GM21529 (cell line): ENCODE results near the gene RPS25.
"Not testable (repeated sequence)": the region's sequence is repeated elsewhere in the genome, so short reads cannot be mapped to it uniquely, and the experiment has no call there.

Source experiments
- ATAC-seq: cut with Tn5 transposase; IDR thresholded peaks from one replicate; pipeline ENCODE4 v1.9.1; 2021; ENCODE audit not compliant: unreplicated experiment

The RPS25 gene

DNA sequence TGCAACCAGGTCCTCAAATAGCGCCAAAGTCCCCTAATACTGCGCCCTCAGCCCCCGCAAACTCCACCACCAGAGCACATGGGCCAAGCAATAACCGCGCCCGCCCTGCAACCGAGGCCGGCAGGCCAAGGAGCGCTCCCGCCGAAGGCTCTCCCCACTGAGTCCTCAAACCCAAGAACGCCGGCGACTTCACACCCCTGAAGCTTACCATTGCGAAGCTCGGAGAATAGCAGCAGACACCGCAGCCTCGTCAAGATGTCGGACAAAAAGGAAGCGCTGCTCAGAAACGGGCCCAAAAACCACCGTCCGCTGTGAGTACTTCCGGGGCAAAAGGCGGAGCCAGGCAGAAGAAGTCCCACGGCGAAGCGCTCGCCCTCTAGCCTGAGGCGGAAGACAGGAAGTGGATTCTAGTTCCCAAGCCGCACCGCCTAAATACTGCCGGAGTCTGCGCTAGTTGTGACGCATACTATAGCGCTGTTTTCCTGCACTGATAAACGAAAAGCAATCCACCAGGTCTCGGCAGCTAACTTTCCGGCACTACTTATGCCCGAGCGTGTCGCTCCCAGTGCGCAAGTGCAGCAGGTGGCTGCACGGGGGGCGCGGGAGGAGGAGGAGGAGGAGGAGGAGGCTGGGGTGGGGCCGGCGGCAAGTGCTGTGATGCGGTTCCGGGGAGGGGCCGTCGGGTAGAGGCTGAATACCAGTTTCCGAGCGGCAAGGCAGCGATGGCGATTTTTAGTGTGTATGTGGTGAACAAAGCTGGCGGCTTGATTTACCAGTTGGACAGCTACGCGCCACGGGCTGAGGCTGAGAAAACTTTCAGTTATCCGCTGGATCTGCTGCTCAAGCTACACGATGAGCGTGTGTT lies at the start of gene RPS25, which contains the start of gene TRAPPC4:
Gene RPS25, minus strand, starts transcription at position 270 of the 865 bp plus-strand sequence. Its CDS starts 59 bp downstream, at position 211.
Gene TRAPPC4, plus strand, starts transcription at position 693 of the 865 bp plus-strand sequence. Its CDS starts 30 bp downstream, at position 723.
- peak; percentile 83 for ATAC-seq

DNA sequence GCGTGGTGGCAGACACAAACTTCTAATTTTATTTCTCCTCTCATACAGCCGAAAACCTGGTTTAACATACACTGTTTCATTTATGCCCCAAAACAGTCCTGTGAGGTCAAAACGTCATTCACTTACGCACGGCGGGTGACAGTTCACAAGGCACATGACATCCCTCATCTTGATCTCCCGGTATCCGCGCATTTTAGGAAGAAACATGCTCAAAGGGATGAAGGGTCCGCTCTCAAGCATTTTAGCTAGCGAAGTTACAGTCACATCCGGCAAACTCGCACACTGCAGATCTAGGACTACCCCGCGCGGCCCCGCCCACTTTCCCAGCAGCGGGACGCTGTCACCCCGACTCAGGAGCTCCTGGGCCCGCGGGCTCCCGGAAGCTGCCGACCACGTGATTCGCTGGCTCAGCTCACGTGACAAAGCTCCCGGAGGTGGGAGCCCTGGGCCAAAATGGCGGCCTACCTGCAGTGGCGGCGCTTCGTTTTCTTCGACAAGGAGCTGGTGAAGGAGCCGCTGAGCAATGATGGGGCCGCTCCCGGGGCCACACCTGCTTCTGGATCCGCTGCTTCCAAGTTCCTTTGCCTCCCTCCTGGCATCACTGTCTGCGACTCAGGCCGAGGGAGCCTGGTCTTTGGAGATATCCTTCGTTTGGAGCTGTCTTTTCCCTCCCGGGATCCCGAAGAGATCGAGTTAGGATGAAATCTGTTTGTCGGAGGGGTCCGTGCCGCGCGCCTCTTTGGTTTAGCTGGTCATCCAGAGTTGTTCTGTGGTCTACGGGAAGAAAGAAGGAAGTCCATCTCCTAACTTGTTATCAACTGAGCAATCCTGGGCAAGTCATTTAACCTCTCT lies 49.5 kb upstream of the RPS25 start, which contains the start of gene VPS11:
Gene VPS11, plus strand, starts transcription at position 448 of the 852 bp plus-strand sequence. Its CDS starts 6 bp downstream, at position 454.
- ATAC-seq, result peak; percentile 94

- no peak for ATAC-seq
These were observed 47.2 kb upstream of the RPS25 start for GRCh38 chr11:119065369-119065768.

- no peak for ATAC-seq
These were observed 44.6 kb upstream of the RPS25 start for GRCh38 chr11:119062779-119063178.

- ATAC-seq, result no peak
These were observed 43.1 kb upstream of the RPS25 start for GRCh38 chr11:119061256-119061655.

DNA sequence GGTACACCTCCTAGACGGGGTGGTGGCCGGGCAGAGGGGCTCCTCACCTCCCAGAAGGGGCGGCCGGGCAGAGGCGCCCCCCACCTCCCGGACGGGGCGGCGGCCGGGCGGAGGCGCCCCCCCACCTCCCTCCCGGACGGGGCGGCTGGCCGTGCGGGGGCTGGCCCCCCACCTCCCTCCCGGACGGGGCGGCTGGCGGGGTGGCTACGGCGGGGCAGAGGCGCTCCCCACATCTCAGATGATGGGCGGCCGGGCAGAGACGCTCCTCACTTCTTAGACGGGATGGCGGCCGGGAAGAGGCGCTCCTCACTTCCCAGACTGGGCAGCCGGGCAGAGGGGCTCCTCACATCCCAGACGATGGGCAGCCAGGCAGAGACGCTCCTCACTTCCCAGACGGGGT lies 41.0 kb upstream of the RPS25 start:
- ATAC-seq, result not testable (repeated sequence)

- peak; percentile 91 for ATAC-seq
These were observed 39.0 kb upstream of the RPS25 start, which contains the start of gene HYOU1 for GRCh38 chr11:119057000-119057769. Gene HYOU1 (minus strand): TSS chr11:119057205. CDS start chr11:119056160, 1,045 bp downstream.

GRCh38 chr11:119056421-119056999 lies 38.4 kb upstream of the RPS25 start:
- ATAC-seq, result peak; percentile 7

GRCh38 chr11:119055901-119056300 lies 37.8 kb upstream of the RPS25 start:
- ATAC-seq, result no peak

DNA sequence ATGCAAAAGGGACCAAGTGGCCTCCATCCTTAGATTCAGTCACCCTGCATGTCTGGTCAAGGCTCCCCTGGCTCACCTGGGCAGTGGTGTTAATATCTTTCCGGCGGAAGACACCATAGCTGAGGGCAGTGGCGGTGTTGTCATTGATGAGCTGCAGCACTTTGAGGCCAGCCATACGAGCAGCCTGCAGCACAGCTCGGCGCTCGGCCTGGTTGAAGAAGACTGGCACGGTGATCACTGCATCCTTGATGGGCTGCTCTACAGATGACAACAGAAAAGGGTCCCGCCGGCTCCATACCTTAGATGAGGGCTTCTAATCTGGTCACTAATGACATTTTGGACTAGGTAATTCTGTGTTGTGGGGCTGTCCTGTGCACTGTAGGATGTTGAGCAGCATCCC lies 36.3 kb upstream of the RPS25 start:
- no peak for ATAC-seq

- peak; percentile 11 for ATAC-seq
These were observed 34.1 kb upstream of the RPS25 start for GRCh38 chr11:119052163-119052814.

GRCh38 chr11:119051440-119052162 lies 33.5 kb upstream of the RPS25 start:
- peak; percentile 54 for ATAC-seq

- ATAC-seq, result no peak
These were observed 30.9 kb upstream of the RPS25 start for GRCh38 chr11:119049081-119049480.

DNA sequence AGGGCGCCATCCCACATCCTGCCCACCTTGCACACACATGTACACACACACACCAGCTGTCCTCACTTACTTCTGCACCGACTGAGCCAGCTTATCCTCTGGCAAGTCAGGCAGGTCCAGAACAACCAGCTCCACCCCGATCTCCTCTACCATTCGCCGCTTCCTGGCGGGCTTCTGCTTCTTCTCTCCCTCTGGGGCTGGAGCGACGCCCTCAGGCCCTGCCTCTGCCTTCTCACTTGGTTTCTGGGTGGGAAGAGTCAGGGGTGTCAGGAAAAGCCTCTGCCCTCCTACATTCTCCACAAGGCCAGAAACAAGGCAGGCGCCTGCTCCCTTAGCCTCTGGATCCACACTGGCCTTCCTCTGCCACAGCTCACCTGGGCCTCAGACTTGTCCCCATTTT lies 30.5 kb upstream of the RPS25 start:
- ATAC-seq, result no peak

DNA sequence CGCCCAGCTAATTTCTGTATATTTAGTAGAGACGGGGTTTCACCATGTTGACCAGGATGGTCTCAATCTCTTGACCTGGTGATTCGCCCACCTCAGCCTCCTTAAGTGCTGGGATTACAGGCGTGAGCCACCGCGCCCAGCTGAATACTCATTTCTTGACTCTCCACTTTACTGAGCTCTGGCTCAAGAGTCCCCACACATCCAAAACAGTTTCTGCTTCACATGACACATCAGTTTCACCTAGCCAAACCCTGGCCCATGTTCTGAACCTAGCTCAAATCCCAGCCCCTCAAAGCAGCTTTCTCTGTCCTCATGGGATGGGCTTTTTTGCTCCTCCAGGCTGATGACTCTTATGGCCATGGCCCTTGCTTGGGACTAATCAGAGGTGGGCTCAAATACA lies 29.1 kb upstream of the RPS25 start:
- no peak for ATAC-seq

DNA sequence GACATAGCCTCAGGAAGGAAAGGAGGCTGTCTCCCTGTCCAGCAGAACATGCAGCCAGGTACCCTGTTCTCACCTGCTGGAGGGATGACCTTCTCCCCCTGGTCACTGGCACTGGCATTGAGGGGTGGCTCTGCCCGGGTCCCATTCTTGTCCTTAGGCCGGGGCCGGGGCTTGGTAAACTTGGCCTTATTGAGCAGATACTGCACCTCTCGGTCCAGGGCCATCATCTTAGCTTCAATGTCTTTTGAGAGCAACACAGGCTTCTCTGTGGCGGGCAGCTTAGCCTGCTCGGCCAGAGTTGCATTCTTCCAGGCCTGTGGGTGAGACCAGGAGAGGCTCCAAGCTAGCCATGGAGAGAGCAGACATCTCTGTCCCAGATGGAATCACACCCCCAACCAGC lies 28.3 kb upstream of the RPS25 start:
- no peak for ATAC-seq

DNA sequence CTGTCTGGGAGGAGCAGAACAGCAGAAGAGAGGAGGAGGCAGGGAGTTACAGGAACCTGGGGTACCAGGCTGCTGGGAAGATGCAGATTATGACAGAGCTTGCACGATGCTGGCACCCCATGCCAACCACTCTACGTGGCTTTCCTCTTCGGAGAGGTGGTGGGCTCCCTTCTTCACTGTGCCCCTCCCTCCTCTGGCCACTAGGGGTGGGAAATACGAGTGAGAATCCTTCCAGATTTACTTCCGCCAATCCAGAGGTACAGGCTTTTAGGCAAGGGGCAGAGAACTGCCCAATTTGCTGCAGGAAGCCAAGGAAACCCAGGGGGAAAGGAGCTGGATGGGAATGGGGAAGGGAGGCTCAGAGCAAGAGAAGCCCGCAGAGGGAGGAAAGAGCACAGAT lies 26.6 kb upstream of the RPS25 start:
- ATAC-seq, result no peak

- no peak for ATAC-seq
These were observed 24.8 kb upstream of the RPS25 start for GRCh38 chr11:119042927-119043326.
